B cell (primary cell): ENCODE results near the gene COL11A1. TPM values are rescaled to one million over a fixed set of nuclear protein-coding genes. Genes with fewer than 3 reads are reported as not detected.

ENCODE experiments used
- ATAC-seq: fragments of 200-7000 bp; cut with Tn5 transposase; one replicate; pipeline ENCODE4 v1.10.0; 2021; ENCODE audit warnings: low read depth, mild to moderate bottlenecking, moderate number of reproducible peaks, moderate library complexity
- CTCF ChIA-PET: fragments of 350-600 bp; sonication (Branson Sonifier 250); formaldehyde crosslinking; loops from one replicate; lab custom pipeline; 2021; ENCODE audit warnings: antibody characterized with exemption, inconsistent platforms; lab: Charles Lee
- POLR2A ChIA-PET: fragments of 350-600 bp; sonication (Branson Sonifier 250); formaldehyde crosslinking; loops from one replicate; lab custom pipeline; 2021; ENCODE audit warnings: antibody characterized with exemption; lab: Charles Lee
- DNase-seq: peaks from one replicate; pipeline ENCODE4 v3.0.0; 2013
- H2AFZ ChIP-seq: 2 replicates; pipeline ENCODE4 v1.6.1; 2012; ENCODE audit warnings: mild to moderate bottlenecking, low read depth, low read length; ENCODE audit not compliant: insufficient read depth, poor library complexity, severe bottlenecking
- H3K27ac ChIP-seq, 2 donors: 1 replicate in 1 of 2; 2 replicates in 1 of 2; pipeline ENCODE4 v1.5.1; 2012 to 2013; ENCODE audit warnings: low read length in 2 of 2, mild to moderate bottlenecking in 2 of 2, moderate library complexity in 1 of 2
- H3K27me3 ChIP-seq, 4 experiments: fragments of 200-600 bp in 1 of 4; sonication (generic) in 1 of 4; replicated peaks in 1 of 4; 1 replicate in 2 of 4; 2 replicates in 2 of 4; pipeline versions ENCODE4 v1.6.1 to v1.7.0; 2013 to 2016; ENCODE audit warnings: low read length in 3 of 4, mild to moderate bottlenecking in 2 of 4, mixed read lengths in 1 of 4, moderate library complexity in 1 of 4; ENCODE audit not compliant: insufficient read depth in 4 of 4, control insufficient read depth in 3 of 4; ENCODE audit errors: control extremely low read depth in 1 of 4
- H3K36me3 ChIP-seq, 2 experiments: replicated peaks in 1 of 2; 1 replicate in 1 of 2; 2 replicates in 1 of 2; pipeline versions ENCODE4 v1.6.1 to v1.7.1; 2013; ENCODE audit warnings: low read length in 1 of 2; ENCODE audit not compliant: insufficient read depth in 2 of 2, control insufficient read depth in 1 of 2; ENCODE audit errors: control extremely low read depth in 1 of 2, extremely low read depth in 1 of 2
- H3K4me1 ChIP-seq, 2 donors: fragments of 200-600 bp in 1 of 2; sonication (generic) in 1 of 2; 1 replicate in 1 of 2; 2 replicates in 1 of 2; pipeline versions ENCODE4 v1.5.1 to v1.6.1; 2013 to 2017; ENCODE audit warnings: low read length in 2 of 2; ENCODE audit not compliant: control insufficient read depth in 2 of 2, insufficient read depth in 2 of 2
- H3K4me2 ChIP-seq: replicated peaks from 2 replicates; pipeline ENCODE3; 2012; ENCODE audit warnings: mild to moderate bottlenecking, low read depth, low read length; ENCODE audit not compliant: poor library complexity, severe bottlenecking
- H3K4me3 ChIP-seq, 5 experiments: fragments of 200-600 bp in 1 of 5; sonication (generic) in 1 of 5; 1 replicate in 3 of 5; 2 replicates in 2 of 5; pipeline versions ENCODE4 v1.5.1 to v1.7.0; 2011 to 2016; ENCODE audit warnings: low read length in 4 of 5, mild to moderate bottlenecking in 4 of 5, low read depth in 2 of 5, control low read depth in 1 of 5, moderate library complexity in 1 of 5; ENCODE audit not compliant: insufficient read depth in 1 of 5; ENCODE audit errors: control extremely low read depth in 1 of 5, extremely low read depth in 1 of 5
- H3K79me2 ChIP-seq: fragments of 200-600 bp; sonication (generic); one replicate; pipeline ENCODE4 v1.6.0; 2016; ENCODE audit warnings: low read length; ENCODE audit not compliant: control insufficient read depth, insufficient read depth
- H3K9ac ChIP-seq: fragments of 200-600 bp; sonication (generic); 2 replicates; pipeline ENCODE4 v1.6.1; 2017; ENCODE audit warnings: mild to moderate bottlenecking, low read length, moderate library complexity
- H3K9me3 ChIP-seq, 3 donors: one replicate each; pipeline versions ENCODE4 v1.6.1 to v1.7.1; 2013; ENCODE audit warnings: low read length in 2 of 3; ENCODE audit not compliant: control insufficient read depth in 2 of 3, insufficient read depth in 1 of 3; ENCODE audit errors: control extremely low read depth in 1 of 3
- H4K20me1 ChIP-seq: 2 replicates; pipeline ENCODE4 v1.6.0; 2012; ENCODE audit warnings: mild to moderate bottlenecking, low read length; ENCODE audit not compliant: insufficient read depth, control insufficient read depth, poor library complexity, severe bottlenecking
- H3K27ac Mint-ChIP-seq: one replicate; pipeline ENCODE4 v1.8.0; 2021; ENCODE audit warnings: mixed read lengths
- H3K27me3 Mint-ChIP-seq: one replicate; pipeline ENCODE4 v1.8.0; 2021; ENCODE audit warnings: mixed read lengths
- H3K4me1 Mint-ChIP-seq: one replicate; pipeline ENCODE4 v1.8.0; 2021; ENCODE audit warnings: mixed read lengths
- H3K4me3 Mint-ChIP-seq: one replicate; pipeline ENCODE4 v1.8.0; 2021; ENCODE audit warnings: mixed read lengths
- H3K9me3 Mint-ChIP-seq: one replicate; pipeline ENCODE4 v1.8.0; 2022; ENCODE audit warnings: mixed read lengths; ENCODE audit not compliant: insufficient read depth
- EZH2 ChIP-seq: IDR thresholded peaks from 2 replicates; pipeline ENCODE4 v1.6.1; 2012; ENCODE audit warnings: borderline replicate concordance, low read depth, mild to moderate bottlenecking, moderate library complexity, low read length; ENCODE audit not compliant: insufficient read depth, poor library complexity, severe bottlenecking
- WGBS: methylation state at CpG from one replicate; pipeline ENCODE4 v1.1.5; 2013; ENCODE audit warnings: missing lambda C conversion rate; ENCODE audit not compliant: insufficient coverage; 5-methylcytosine and 5-hydroxymethylcytosine counted together
- intact Hi-C: fragments of 100-400 bp; cut with micrococcal nuclease; formaldehyde crosslinking; loops from one replicate; pipeline ENCODE4 v1.10.0; 2022
- polyA plus RNA-seq: library from polyadenylated mRNA; depleted of rRNA; stranded (reverse); fragments of >200 nt; gene quantifications from 2 replicates; pipeline ENCODE4 v1.2.3, GENCODE V29; 2012
- total RNA-seq, 2 donors: library from RNA; stranded (reverse); fragments of 120-200 nt in 1 of 2; gene quantifications; 1 replicate in 1 of 2; 2 replicates in 1 of 2; pipeline versions ENCODE4 v1.2.3 to v1.2.4, GENCODE V29; 2013 to 2022
- TF ChIP-seq, protein P1 (sequence below): fragments of 200-600 bp; IDR thresholded peaks from one replicate; pipeline ENCODE4 v1.8.0; 2022; ENCODE audit warnings: antibody characterized with exemption, mild to moderate bottlenecking

COL11A1 gene
- total and polyA plus RNA-seq, 2 donors (not counting 1 experiment from before 2014, with no cell fraction given), result not detected

DNA sequence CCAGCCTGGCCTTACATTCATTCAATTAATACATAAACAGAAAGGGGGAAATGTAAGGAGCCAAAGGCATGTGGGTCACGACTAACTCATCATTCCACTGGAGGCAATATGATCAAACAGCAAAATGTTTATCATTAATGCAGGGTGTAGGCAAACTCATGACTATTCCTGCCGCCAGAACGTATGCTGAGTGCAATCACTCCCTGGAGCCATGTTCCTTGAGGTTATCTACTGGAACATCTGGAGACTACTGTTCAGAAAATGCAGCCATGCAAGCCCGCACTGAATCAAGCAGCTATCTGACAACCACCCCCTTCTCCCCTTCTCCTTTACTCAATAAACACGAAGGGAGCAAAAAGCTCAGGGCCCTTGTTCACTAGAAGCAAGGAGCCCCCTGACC lies 267.6 kb downstream of the COL11A1 start:
- Histone ChIP-seq H3K9me3 (no peaks in the 10 kb centered on the region), H3K79me2 (no peaks in the 10 kb centered on the region), H4K20me1 (no peaks in the 10 kb centered on the region), H3K36me3 (no peaks in the 10 kb centered on the region), H3K4me2 (no peak overlapping the region), H3K4me3 (no peak overlapping the region), H3K9ac (no peak overlapping the region), H2AFZ (no peak overlapping the region), H3K27ac (no peak overlapping the region), H3K4me1 (no peaks in the 10 kb centered on the region), H3K27me3 (no peaks in the 10 kb centered on the region)
- ChIA-PET CTCF (no interaction called here), POLR2A (no interaction called here)
- Mint-ChIP-seq H3K4me3 (no peak overlapping the region), H3K9me3 (peaks cover 7% of the 10 kb centered on the region), H3K27me3 (no peaks in the 10 kb centered on the region), H3K27ac (no peak overlapping the region), H3K4me1 (no peaks in the 10 kb centered on the region)
- intact Hi-C loops, result no loop called here
- TF ChIP-seq EZH2, result no peak
- TF ChIP-seq, protein P1, sequence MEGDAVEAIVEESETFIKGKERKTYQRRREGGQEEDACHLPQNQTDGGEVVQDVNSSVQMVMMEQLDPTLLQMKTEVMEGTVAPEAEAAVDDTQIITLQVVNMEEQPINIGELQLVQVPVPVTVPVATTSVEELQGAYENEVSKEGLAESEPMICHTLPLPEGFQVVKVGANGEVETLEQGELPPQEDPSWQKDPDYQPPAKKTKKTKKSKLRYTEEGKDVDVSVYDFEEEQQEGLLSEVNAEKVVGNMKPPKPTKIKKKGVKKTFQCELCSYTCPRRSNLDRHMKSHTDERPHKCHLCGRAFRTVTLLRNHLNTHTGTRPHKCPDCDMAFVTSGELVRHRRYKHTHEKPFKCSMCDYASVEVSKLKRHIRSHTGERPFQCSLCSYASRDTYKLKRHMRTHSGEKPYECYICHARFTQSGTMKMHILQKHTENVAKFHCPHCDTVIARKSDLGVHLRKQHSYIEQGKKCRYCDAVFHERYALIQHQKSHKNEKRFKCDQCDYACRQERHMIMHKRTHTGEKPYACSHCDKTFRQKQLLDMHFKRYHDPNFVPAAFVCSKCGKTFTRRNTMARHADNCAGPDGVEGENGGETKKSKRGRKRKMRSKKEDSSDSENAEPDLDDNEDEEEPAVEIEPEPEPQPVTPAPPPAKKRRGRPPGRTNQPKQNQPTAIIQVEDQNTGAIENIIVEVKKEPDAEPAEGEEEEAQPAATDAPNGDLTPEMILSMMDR, result no peak
- DNase-seq (no peak), ATAC-seq (no peak)
- 71% methylated on average over 4 of the region's 5 CpGs for WGBS

DNA sequence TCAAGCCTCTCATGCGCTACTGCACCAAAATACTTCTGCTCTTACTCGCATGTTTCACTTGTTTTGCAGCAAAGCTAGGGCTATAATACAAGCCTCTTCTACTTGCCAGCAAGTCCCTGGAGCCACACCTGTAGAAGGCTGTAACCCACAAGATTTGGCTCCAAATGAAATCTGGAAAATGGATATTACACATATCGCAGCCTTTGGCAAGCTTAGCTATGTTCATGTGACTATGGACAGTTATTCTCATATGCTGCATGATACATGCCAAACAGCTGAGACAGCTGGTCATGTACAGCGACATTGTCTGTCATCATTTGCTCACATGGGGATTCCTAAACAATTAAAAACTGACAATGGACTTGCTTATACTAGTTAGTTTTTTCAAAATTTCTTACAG lies 270.3 kb downstream of the COL11A1 start:
- no peak for ATAC-seq
- no peaks in the 10 kb centered on the region for H3K4me1 ChIP-seq
- intact Hi-C loops, result no loop called here
- no peak for DNase-seq
- ChIA-PET POLR2A (no interaction called here), CTCF (no interaction called here)
- no peaks in the 10 kb centered on the region for H3K27me3 ChIP-seq
- 60% methylated on average over 1 of the region's 4 CpGs for WGBS
- H2AFZ ChIP-seq, result no peak overlapping the region
- no peak overlapping the region for H3K27ac ChIP-seq
- peaks cover 0 to 2% (median 0%) of the 10 kb centered on the region in 3 donors for H3K9me3 ChIP-seq
- no peak overlapping the region for H3K4me3 ChIP-seq
- peaks cover 7% of the 10 kb centered on the region for H3K9me3 Mint-ChIP-seq
- H3K4me3 Mint-ChIP-seq, result no peak overlapping the region
- no peak overlapping the region for H3K4me2 ChIP-seq
- H3K4me1 Mint-ChIP-seq, result no peaks in the 10 kb centered on the region
- no peaks in the 10 kb centered on the region for H3K36me3 ChIP-seq
- H3K27ac Mint-ChIP-seq, result no peak overlapping the region
- H3K79me2 ChIP-seq, result no peaks in the 10 kb centered on the region
- H3K27me3 Mint-ChIP-seq, result no peaks in the 10 kb centered on the region
- H4K20me1 ChIP-seq, result no peaks in the 10 kb centered on the region
- H3K9ac ChIP-seq, result no peak overlapping the region
- TF ChIP-seq, protein P1, result no peak
- TF ChIP-seq EZH2, result no peak
